HG02885 (cell line): ENCODE data around the gene ELAVL1.
"Not testable (repeated sequence)": the region's sequence is repeated elsewhere in the genome, so short reads cannot be mapped to it uniquely, and the experiment has no call there.

ENCODE experiments used
- ATAC-seq: cut with Tn5 transposase; IDR thresholded peaks from one replicate; pipeline ENCODE4 v1.9.1; 2021; ENCODE audit warnings: mild to moderate bottlenecking; ENCODE audit not compliant: unreplicated experiment, poor library complexity

Gene ELAVL1

GRCh38 chr19:8005534-8006256 lies at the start of gene ELAVL1:
Gene ELAVL1, minus strand, starts transcription at chr19:8005641. Its CDS starts 13,826 bp downstream, at chr19:7991815.
- ATAC-seq, result peak; percentile 82

GRCh38 chr19:8054169-8054568 lies 48.7 kb upstream of the ELAVL1 start:
- ATAC-seq, result no peak

- no peak for ATAC-seq
Measured at GRCh38 chr19:8052464-8052859, 47.0 kb upstream of the ELAVL1 start, which contains the start of gene CCL25. Gene CCL25, plus strand, starts transcription at chr19:8052760. Its CDS starts 290 bp downstream, at chr19:8053050.

GRCh38 chr19:8050274-8051096 lies 45.0 kb upstream of the ELAVL1 start:
- peak; percentile 89 for ATAC-seq

GRCh38 chr19:8046569-8047165 lies 41.2 kb upstream of the ELAVL1 start:
- ATAC-seq, result no peak

GRCh38 chr19:8045872-8046568 lies 40.6 kb upstream of the ELAVL1 start:
- no peak for ATAC-seq

- ATAC-seq, result no peak
Measured at GRCh38 chr19:8044018-8044417, 38.6 kb upstream of the ELAVL1 start.

- ATAC-seq, result no peak
Measured at GRCh38 chr19:8042900-8043299, 37.5 kb upstream of the ELAVL1 start.

GRCh38 chr19:8041531-8041931 lies 36.1 kb upstream of the ELAVL1 start:
- no peak for ATAC-seq

GRCh38 chr19:8039231-8039630 lies 33.8 kb upstream of the ELAVL1 start:
- no peak for ATAC-seq

- ATAC-seq, result no peak
Measured at GRCh38 chr19:8038815-8039214, 33.4 kb upstream of the ELAVL1 start.

- ATAC-seq, result no peak
Measured at GRCh38 chr19:8036434-8037099, 31.1 kb upstream of the ELAVL1 start.

GRCh38 chr19:8034178-8034525 lies 28.7 kb upstream of the ELAVL1 start:
- ATAC-seq, result no peak

GRCh38 chr19:8033287-8034177 lies 28.1 kb upstream of the ELAVL1 start:
- ATAC-seq, result not testable (repeated sequence)

- ATAC-seq, result no peak
Measured at GRCh38 chr19:8030960-8031359, 25.5 kb upstream of the ELAVL1 start.

- ATAC-seq, result no peak
Measured at GRCh38 chr19:8028951-8029491, 23.6 kb upstream of the ELAVL1 start.

- ATAC-seq, result no peak
Measured at GRCh38 chr19:8025316-8025715, 19.9 kb upstream of the ELAVL1 start.

- ATAC-seq, result not testable (repeated sequence)
Measured at GRCh38 chr19:8024256-8024655, 18.8 kb upstream of the ELAVL1 start.

- ATAC-seq, result no peak
Measured at GRCh38 chr19:8023371-8023770, 17.9 kb upstream of the ELAVL1 start.
